Coronary artery (tissue), 2 donors: ENCODE results near the gene HRNR.

Source experiments
- DNase-seq: peaks from one replicate; pipeline ENCODE4 v3.0.0-alpha.2; 2017; ENCODE audit warnings: low spot score
- H3K27ac ChIP-seq, 2 donors: fragments of 200-600 bp; sonication (generic); one replicate each; pipeline ENCODE4 v1.5.1; 2016 to 2019
- H3K4me3 ChIP-seq: fragments of 200-600 bp; sonication (generic); 2 replicates; pipeline ENCODE4 v1.5.1; 2016; ENCODE audit warnings: mild to moderate bottlenecking, moderate library complexity
- TF ChIP-seq, protein P1 (sequence below): fragments of 200-600 bp; sonication (generic); IDR thresholded peaks from one replicate; pipeline ENCODE4 v1.5.1; 2019; ENCODE audit warnings: antibody characterized with exemption

HRNR gene

DNA sequence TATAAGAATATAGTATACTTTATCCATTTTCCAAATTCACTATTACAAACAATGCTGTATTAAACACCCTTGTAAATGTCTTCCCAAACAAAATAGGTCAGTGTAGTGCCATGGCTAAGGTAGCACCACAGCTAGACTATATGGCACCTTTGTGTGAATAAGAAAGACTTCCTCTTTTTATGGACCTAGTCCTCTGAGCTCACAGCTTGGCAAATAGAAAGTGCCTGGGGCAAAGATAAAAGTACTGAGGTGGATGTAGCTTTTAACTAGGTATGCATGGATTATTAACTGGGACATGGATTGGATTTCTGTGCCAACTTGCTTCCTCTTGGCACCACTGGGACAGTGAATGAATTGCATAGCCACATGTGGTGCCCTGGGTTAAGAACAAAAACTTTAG, 25.0 kb downstream of the HRNR start:
- H3K27ac ChIP-seq: no peak overlapping the region
- TF ChIP-seq, protein P1, sequence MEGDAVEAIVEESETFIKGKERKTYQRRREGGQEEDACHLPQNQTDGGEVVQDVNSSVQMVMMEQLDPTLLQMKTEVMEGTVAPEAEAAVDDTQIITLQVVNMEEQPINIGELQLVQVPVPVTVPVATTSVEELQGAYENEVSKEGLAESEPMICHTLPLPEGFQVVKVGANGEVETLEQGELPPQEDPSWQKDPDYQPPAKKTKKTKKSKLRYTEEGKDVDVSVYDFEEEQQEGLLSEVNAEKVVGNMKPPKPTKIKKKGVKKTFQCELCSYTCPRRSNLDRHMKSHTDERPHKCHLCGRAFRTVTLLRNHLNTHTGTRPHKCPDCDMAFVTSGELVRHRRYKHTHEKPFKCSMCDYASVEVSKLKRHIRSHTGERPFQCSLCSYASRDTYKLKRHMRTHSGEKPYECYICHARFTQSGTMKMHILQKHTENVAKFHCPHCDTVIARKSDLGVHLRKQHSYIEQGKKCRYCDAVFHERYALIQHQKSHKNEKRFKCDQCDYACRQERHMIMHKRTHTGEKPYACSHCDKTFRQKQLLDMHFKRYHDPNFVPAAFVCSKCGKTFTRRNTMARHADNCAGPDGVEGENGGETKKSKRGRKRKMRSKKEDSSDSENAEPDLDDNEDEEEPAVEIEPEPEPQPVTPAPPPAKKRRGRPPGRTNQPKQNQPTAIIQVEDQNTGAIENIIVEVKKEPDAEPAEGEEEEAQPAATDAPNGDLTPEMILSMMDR: no peak
- H3K4me3 ChIP-seq: no peak overlapping the region
- DNase-seq: no peak

DNA sequence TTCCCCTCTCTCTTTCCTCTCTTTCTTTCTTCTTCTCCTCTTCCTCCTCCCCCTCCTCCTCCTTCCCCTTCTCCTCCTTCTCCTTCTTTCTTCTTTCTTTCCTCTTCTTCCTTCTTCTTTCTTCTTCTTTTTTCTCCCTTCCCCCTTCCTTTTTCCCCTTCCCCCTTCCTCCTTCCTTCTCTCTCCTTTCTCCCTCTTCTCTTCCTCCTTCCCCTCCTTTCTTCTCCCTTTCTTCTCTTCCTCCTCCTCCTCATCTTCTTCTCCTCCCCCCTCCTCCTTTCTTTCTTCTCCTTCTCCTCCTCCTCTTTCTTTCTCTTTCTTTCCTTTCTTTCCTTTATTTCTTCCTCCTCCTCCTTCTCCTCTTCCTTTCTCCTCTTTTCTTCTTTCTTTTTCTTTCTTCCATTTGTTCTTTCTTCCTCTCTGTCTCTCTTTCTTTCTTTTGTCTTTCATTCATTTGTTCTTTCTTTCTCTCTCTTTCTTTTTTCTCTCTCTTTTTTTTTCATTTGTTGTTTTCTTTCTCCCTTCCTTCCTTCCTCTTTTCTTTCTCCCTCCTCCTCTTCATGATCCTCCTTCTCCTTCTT, 26.5 kb downstream of the HRNR start:
- Histone ChIP-seq H3K27ac (no peak overlapping the region), H3K4me3 (no peak overlapping the region)
- TF ChIP-seq, protein P1: no peak
- DNase-seq: no peak

DNA sequence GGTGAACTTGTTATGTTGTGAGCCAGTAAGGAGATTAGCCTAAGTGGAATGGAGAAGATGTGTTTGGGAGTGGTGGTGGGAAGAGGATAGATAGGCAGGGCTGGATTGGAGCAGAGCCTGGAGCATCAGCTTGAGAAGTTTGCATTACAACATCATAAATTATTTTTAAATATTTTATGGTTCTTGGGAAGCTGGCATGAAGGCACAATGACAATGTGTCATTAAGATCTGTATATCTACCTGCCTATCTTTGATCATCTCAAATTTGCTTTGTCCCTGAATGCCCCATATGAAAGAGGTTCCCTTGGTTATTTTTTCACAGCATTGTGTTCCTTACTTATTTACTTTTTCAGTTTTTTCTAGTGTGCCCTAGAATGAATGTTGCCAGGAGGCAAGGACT, 32.3 kb downstream of the HRNR start:
- Histone ChIP-seq H3K4me3 (no peak overlapping the region), H3K27ac (no peak overlapping the region)
- TF ChIP-seq, protein P1: no peak
- DNase-seq: no peak

DNA sequence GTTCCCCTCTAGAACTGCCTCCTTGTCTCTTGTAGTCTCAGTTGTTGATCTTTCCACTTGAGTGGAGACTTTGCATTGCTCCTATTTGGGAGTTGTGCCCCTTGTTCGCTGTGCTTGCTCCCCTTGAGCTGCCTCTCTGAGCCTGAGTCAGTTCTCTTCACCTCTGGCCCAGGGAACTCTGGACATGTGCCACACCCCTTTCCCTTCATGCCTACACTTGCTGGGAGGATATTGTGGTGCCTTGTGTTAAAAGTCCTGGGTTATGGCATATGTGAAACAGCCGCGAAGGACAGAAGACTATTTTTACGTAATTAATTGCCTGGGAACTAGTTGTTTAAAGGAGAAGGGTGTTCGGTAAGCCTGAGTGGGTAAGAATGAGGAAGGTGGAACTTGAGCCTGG, 32.7 kb downstream of the HRNR start:
- H3K4me3 ChIP-seq: no peak overlapping the region
- DNase-seq: no peak
- no peak overlapping the region for H3K27ac ChIP-seq
- TF ChIP-seq, protein P1: no peak

DNA sequence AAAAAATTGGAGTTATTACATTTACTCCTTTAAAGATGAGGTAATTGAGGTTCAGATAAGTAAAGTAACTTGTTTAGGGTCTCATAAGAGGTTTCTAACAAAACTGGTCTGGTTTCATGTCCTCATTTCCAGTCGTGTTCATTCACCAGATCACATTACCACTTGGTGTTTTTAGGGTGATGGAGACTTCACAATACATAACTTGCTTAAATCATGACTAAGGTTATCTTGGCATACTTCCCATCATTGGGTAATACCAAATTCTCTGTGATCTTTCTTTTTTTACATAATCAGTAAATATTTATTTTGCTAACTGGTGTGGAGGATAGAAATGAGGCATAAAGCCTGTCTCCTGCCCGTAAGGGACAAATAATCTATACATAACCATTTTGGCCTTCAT, 33.4 kb downstream of the HRNR start:
- TF ChIP-seq, protein P1: no peak
- DNase-seq: no peak
- no peak overlapping the region for H3K4me3 ChIP-seq
- H3K27ac ChIP-seq: no peak overlapping the region

DNA sequence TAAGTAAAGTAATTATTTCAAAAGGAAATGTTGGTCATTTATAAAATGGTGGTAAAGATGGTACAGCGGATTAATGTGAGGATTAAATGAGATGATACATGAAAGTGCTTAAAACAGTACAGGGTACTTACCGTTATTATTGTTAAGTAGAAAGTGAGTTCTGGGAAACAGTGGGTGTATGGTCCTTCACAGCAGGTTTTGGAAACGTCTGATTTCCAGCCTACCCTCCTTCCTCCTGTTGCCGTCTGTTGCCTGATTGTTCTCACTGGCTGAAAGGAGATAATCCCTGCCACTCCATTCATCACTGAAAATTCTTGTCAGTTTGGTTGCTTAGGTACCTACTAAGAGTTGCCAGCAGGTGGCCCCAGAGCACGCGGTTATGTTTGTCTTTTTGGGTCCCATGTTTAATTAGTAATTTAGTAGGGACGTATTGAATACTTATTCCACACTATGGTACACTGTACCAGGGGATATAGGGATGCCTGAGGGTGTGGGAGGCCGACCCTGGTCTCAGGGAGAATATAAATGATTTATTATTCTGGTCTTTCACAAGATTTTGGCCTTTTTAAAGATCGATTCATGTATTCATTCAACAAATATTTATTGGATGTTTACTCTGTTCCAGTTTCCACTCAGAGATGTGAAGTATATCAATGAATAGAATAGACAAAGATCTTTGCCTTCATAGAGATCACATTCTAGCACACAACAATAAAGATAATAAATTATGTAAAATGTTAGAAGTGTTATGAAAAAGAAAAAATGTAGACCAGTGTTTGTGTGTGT, 34.1 kb downstream of the HRNR start:
- TF ChIP-seq, protein P1: peak; percentile 40
- Histone ChIP-seq H3K27ac (peak overlapping the region in 1 of 2 donors; percentile 70), H3K4me3 (peak overlapping the region; percentile 70)
- no peak for DNase-seq
